Measurements from ENCODE around the gene KHDC1L. TPM values are rescaled to one million over a fixed set of nuclear protein-coding genes. Genes with fewer than 3 reads are reported as not detected.
A peak's percentile ranks its signal among the peaks of the same experiment; 100 is the strongest.

The KHDC1L gene
- total and polyA plus RNA-seq, 2 of the 4 experiments (the other 2 are of a cell fraction) = 0.18 to 0.68 TPM

- no peak for ATAC-seq (ENCODE audit: low read depth)
Observed at GRCh38 chr6:73200735-73201134, 24.6 kb downstream of the KHDC1L start.

More at GRCh38 chr6:73200735-73201134, 24.6 kb downstream of the KHDC1L start:
- H3K27me3 ChIP-seq (ENCODE audit: control insufficient read depth, insufficient read depth, low read length) = no peaks in the 10 kb centered on the region
- H3K36me3 ChIP-seq (ENCODE audit: control insufficient read depth, insufficient read depth, low read length) = no peaks in the 10 kb centered on the region
- H3K14ac ChIP-seq (replicated peaks; ENCODE audit: low read depth, low read length) = no peak overlapping the region
- H2AK9ac ChIP-seq (replicated peaks; ENCODE audit: low read depth, low read length, poor library complexity) = no peak overlapping the region
- H3K18ac ChIP-seq (ENCODE audit: low read depth, low read length) = no peak overlapping the region
- TF ChIP-seq MAFK (IDR thresholded peaks at IDR 0.05; ENCODE audit: low read depth, low read length) (no peak), CHD1 (IDR thresholded peaks at IDR 0.05; ENCODE audit: low read depth, low read length) (no peak), NFE2L2 (IDR thresholded peaks at IDR 0.05; ENCODE audit: low read depth, low read length) (no peak), RFX5 (IDR thresholded peaks at IDR 0.05; ENCODE audit: low read depth, low read length) (no peak), ELK1 (IDR thresholded peaks at IDR 0.05; ENCODE audit: borderline replicate concordance, low read depth, low read length) (no peak)
- TF ChIP-seq, protein P1, sequence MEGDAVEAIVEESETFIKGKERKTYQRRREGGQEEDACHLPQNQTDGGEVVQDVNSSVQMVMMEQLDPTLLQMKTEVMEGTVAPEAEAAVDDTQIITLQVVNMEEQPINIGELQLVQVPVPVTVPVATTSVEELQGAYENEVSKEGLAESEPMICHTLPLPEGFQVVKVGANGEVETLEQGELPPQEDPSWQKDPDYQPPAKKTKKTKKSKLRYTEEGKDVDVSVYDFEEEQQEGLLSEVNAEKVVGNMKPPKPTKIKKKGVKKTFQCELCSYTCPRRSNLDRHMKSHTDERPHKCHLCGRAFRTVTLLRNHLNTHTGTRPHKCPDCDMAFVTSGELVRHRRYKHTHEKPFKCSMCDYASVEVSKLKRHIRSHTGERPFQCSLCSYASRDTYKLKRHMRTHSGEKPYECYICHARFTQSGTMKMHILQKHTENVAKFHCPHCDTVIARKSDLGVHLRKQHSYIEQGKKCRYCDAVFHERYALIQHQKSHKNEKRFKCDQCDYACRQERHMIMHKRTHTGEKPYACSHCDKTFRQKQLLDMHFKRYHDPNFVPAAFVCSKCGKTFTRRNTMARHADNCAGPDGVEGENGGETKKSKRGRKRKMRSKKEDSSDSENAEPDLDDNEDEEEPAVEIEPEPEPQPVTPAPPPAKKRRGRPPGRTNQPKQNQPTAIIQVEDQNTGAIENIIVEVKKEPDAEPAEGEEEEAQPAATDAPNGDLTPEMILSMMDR (conservative IDR thresholded peaks at IDR 0.05; ENCODE audit: low read depth, low read length) = no peak
- dilution Hi-C loops (cut with HindIII; ENCODE audit: low sequenced_read_pairs, unreplicated experiment) (no loop called here), in situ Hi-C loops (cut with MboI; ENCODE audit: low sequenced_read_pairs) (no loop called here), intact Hi-C loops (cut with micrococcal nuclease) (no loop called here)
- H3K4ac ChIP-seq (ENCODE audit: low read depth, low read length) = no peak overlapping the region
- no peak overlapping the region for H4K5ac ChIP-seq (ENCODE audit: low read depth, low read length)
- H3K4me1 ChIP-seq (ENCODE audit: control insufficient read depth, insufficient read depth, low read length) = peaks cover 3% of the 10 kb centered on the region
- no peak overlapping the region for H3K56ac ChIP-seq (ENCODE audit: extremely low read depth, insufficient read depth, low read length)
- peak; percentile 6 for DNase-seq
- BruUV-seq (replicated peaks) = no TSS peak
- H3K9ac ChIP-seq (ENCODE audit: low read depth, low read length) = no peak overlapping the region
- H4K20me1 ChIP-seq (ENCODE audit: insufficient read depth, low read length) = no peaks in the 10 kb centered on the region
- no peak overlapping the region for H3K4me2 ChIP-seq (ENCODE audit: low read depth, low read length)
- peaks cover 4% of the 10 kb centered on the region; the same call in 1 of the 2 replicates for H3K9me1 ChIP-seq (ENCODE audit: insufficient read depth, low read length)
- no peak overlapping the region for H4K91ac ChIP-seq (ENCODE audit: insufficient read depth, low read depth, low read length)
- H3K9me3 ChIP-seq (ENCODE audit: control insufficient read depth, insufficient read depth, low read length) = no peaks in the 10 kb centered on the region
- 0 out of 2 replicates have a peak overlapping the region, but pooled peaks have one; percentile 43 for H2AK5ac ChIP-seq (ENCODE audit: low read depth, low read length)
- no peak overlapping the region for H4K8ac ChIP-seq (ENCODE audit: low read depth in 2 of 2, low read length in 2 of 2)
- CTCF ChIA-PET = no interaction called here
- 89% methylated on average over 4 of the region's 4 CpGs; no CpG with 5 or more reads in 1 of the 2 experiments for WGBS, 2 experiments (ENCODE audit: extremely low coverage in 2 of 2, insufficient read length in 1 of 2)
- no peaks in the 10 kb centered on the region for H3K79me1 ChIP-seq (ENCODE audit: low read depth in 1 of 2, low read length in 2 of 2)
- H2AFZ ChIP-seq (replicated peaks; ENCODE audit: low read length, poor library complexity) = peak overlapping the region; percentile 50
- H3K27ac ChIP-seq (ENCODE audit: insufficient read depth, low read length) = no peak overlapping the region
- H2BK120ac ChIP-seq (ENCODE audit: low read depth, low read length) = no peak overlapping the region
- H2BK15ac ChIP-seq (ENCODE audit: low read depth, low read length) = no peak overlapping the region
- POLR2A ChIA-PET (ENCODE audit: unreplicated experiment) = interaction anchor here (0.6 kb wide), 1 partner anchor 11 kb away, joined by 4 read pairs; no protein-coding TSS in a partner anchor
- H3K23ac ChIP-seq (ENCODE audit: low read depth, low read length) = no peak overlapping the region
- H3K4me3 ChIP-seq (ENCODE audit: insufficient read depth, low read depth, low read length) = no peak overlapping the region
- H2BK20ac ChIP-seq (ENCODE audit: low read depth, low read length) = no peak overlapping the region
- no peak overlapping the region for H2BK5ac ChIP-seq (ENCODE audit: low read depth, low read length, poor library complexity, severe bottlenecking)

All from IMR-90 (cell line).